GM20431 (cell line): ENCODE data around the gene HLCS.
"Not testable (repeated sequence)": the region's sequence is repeated elsewhere in the genome, so short reads cannot be mapped to it uniquely, and the experiment has no call there.

Experiments used
- in situ Hi-C: fragments of 300-500 bp; cut with MseI, MboI; formaldehyde crosslinking; loops from one replicate; pipeline ENCODE4 v1.15.0; 2020; ENCODE audit warnings: low sequenced_read_pairs; ENCODE audit not compliant: unreplicated experiment

The HLCS gene

DNA sequence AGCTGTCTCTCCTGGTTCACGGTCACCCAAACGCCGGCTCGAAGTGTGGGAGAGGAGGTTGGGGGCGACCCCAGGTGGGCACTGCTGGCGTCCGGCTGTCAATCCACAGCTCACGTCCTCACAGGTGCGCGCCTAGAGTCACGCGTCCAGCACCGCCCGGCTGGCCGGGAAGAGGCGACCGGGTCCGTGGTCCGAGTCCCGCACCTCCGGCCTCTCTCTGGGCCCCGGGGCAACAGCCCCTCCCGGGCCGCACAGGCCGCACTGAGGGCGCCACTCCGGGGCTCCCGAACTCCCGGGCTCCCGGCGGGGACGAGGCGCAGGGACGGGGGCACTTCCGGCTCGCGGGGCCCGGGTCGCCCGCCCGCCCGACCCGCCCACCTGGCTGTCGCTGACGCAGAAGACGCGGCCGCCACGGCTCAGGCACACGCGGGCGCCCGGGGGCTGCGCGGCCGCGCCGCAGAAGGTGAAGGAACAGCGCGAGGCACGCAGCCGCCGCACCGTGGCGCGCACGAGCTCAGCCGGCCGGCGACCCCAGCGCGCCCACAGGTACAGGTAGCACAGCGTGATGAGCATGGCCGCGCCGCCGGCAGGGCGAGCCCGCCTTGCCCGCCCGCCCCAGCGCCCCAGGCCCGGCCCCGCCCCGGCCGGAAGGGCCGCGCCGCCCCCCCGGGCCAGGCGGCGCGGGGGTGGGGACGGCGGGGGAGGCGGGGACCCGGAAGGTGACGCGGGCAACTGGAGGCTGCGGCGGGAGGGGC, at the start of gene HLCS:
HLCS (minus strand) TSS at position 604 of the 755 bp plus-strand sequence; CDS start at position 573, 31 bp downstream.
- in situ Hi-C loops = no loop called here

DNA sequence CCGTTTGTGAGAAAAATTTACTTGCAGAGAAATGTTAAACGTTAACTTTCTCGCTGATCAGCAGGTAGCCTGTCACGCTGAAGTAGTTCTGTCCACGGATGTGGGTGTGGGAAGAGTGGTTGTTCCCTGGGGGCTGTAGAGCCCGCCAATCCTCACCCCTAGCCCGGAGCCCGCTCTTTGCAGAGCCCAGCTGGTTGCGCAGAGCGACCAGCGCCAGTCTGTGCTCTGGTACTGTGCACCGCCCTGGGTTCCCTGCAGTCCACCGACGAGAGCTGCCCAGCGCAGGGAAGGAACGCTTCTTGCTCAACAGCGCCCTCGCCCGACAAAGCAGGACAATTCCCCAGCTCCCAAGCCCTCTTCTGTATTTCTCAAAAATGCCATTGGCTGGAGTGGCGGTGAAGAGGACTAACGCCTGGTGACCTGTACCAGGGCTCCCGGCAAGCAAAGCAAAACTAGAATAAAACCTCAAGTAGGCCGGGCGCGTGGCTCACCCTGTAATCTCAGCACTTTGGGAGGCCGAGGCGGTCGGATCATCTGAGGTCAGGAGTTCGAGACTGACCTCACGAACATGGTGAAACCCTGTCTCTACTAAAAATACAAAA, 43.4 kb upstream of the HLCS start:
- in situ Hi-C loops = no loop called here

DNA sequence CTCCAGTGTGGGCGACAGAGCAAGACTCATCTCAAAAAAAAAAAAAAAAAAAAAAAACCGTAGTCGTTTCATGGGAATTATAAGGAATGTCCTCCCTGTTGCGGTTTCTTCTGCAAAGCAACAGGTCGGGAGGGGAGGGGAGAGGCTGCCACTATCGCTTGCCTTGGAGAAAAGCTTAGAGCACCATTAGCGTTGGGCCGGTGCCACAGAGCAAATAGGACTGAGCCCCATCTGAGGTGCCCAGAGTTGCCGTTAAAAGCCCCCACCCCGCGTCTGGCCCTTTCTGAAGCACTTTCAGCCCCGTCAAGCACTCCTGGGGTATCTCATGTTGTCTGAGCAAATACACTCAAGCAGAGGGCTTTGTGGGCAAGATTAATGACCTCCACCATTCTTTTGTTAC, 42.3 kb upstream of the HLCS start:
- in situ Hi-C loops = no loop called here

DNA sequence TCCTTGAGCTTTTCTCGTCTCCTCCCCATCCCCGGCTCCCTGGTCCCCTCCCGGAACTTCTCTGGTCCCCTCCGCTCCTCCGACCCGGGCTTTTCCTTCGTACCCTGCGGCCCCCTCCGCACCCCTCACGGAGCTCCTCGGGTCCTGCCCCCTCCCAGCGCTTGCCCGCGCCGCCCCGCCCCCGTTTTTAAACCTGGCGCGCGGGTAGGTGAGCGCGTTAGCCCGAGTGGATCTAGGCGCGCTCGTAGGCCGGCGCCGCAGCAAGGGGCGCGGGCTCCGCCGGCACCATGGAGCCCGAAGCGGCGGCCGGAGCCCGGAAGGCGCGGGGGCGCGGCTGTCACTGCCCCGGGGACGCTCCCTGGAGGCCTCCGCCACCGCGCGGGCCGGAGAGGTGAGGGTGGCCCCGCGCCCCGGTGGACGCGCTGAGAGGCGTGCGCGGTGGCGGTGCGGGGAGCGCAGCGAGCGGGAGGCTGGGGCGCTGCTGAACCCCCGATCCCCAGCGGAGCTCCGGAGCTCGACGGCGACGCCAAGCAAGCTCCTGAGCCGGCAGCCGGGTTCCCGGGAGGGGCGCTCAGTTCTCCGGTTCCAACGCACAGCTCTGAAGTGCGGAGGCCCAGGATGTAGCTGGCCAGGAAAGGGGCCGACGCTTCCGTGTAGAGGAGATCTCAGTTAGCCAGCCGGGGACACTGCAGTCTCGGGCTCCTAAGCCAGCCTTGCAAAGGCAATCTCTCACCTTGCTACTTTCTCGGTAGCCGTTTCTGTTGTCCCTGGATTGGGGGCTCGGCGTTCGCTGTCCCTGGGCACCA, 40.2 kb upstream of the HLCS start, which contains the start of gene RIPPLY3:
RIPPLY3 (plus strand) TSS at position 217 of the 806 bp plus-strand sequence; CDS start at position 288, 71 bp downstream.
- in situ Hi-C loops = no loop called here

DNA sequence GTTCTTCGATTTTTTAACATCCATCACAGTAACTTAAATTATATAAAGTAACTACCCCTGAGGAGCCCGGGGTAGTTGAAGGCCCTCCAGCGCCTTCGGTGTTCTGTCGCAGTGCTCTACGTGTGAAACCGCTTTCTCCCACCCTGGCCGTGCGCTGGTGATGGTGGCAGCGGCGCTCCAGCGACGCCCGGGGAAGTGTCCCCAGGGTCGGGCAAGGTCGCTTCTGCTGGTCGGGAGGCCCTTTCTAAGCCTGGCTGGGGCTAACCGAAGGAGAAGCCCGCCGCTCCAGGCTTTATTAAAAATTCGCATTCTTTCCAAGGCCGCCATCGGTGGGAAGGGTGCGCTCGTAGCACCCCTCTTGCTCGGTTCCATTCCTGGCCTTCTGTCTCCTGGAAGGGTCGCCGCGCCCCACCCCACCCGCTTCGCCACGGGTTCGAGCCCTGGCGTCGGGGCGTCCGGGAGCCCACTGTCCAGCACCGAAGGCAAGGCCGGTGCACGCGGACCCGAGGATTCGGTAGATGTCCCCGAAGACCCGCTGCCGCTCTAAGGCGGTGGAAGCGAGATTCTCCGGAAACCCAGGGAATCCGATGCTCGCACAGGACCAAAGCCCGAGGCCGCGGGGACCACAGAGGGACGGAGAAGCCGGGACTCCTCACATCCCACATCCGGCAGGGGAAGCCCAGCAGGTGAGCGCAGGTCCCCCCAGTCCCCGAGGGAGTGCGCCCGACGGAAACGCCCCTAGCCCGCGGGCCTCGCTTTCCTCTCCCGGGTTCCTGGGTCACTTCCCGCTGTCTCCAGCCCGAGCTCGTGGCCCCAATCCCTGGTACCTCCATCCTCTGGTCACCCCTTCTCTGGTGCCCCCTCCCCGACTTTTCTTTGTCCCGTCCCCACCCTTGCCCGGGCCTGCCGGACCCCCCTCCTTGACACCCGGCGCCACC, 39.3 kb upstream of the HLCS start:
- in situ Hi-C loops = no loop called here

DNA sequence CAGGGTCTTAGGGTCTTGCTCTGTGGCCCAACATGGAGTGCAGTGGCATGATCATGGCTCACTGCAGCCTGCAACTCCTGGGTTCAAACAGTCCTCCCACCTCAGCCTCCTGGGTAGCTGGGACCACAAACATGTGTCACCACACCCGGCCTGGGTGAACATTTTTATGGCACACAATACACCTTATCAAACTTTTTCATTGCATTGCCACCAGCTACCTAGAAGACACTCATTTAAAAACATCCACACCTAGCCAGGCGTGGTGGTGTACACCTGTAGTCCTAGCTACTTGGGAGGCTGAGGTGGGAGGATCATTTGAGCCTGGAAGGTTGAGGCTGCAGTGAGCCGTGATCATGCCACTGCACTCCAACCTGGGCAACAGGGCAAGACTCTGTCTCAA, 37.4 kb upstream of the HLCS start:
- in situ Hi-C loops = not testable (repeated sequence)

DNA sequence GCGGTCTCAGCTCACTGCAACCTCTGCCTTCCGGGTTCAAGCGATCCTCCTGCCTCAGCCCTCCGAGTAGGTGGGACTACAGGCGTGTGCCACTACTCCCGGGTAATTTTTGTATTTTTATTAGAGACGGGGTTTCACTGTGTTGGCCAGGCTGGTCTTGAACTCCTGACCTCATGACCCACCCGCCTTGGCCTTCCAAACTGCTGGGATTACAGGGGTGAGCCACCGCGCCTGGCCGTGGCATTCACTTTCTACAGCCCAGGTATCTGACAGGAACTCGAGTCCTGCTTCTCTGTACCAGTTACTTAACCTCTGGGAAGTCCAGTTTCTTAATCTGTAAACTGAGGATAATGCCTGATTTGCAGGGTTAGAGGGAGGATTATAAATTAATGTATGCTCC, 36.4 kb upstream of the HLCS start:
- in situ Hi-C loops = not testable (repeated sequence)

DNA sequence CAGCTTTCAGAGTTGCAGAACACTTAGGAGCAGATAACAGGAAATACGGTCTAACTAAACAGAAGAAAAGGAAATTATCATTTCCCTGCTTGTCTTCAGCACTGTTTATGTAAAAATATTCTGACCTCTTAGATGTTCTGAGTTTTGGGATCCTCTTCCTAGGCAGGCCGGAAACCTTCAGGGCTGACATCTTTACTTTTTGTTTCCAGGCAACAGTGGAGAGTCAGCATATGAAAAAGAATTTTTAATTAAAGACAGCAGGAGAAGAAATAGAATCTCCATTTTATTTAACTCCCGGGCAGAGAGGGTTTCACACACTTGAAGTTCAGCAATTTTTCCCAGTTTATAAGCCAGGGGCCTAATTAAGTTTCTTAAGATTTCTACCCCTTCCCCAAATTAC, 35.0 kb upstream of the HLCS start:
- in situ Hi-C loops = no loop called here

DNA sequence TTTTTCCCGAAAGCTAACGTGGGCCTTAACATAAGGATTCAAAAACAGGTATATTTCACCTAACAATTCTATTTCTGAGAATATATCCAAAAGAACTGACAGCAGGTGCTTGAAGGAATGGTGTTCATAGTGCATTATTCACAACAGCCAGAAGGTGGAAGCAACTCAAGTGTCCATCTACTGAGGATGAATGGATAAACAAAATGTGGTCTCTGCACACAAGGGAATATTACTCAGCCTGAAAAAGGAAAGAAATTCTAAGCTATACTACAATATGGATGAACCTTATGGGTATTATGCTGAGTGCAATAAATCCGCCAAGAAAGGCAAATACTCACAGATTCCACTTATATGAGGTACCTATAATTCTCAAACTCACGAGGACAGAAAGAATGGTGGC, 33.9 kb upstream of the HLCS start:
- in situ Hi-C loops = no loop called here

DNA sequence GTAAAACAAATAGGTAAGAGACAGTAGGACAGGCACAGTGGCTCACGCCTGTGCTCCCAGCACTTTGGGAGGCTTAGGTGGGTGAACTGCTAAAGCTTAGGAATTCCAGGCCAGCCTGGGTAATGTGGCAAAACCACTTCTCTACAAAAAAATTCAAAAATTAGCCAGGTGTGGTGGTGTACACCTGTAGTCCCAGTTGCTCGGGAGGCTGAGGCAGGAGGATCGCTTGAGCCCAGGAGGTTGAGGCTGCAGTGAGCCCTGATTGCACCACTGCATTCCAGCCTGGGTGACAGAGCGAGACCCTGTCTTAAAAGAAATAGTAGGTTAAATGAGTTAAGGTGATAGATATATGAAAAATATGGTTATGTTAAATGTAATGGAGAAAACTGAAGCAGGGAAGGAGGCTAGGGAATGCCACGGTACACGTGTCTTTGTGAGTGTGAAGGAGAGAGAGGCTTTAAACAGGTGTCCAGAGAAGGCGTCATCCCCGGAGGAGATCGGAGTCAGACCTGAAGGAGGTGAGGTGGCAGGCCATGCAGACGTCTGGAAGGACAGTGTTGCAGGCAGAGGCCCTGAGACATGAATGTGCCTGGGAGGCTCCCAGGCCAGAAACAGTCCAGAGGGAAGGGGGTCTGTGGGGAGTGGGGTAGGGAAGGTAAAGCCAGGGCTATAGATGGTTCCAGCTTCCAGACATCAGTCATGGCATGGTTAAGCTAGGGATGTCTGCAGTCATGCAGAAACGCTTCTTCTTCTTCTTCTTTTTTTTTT, 32.8 kb upstream of the HLCS start:
- in situ Hi-C loops = no loop called here

DNA sequence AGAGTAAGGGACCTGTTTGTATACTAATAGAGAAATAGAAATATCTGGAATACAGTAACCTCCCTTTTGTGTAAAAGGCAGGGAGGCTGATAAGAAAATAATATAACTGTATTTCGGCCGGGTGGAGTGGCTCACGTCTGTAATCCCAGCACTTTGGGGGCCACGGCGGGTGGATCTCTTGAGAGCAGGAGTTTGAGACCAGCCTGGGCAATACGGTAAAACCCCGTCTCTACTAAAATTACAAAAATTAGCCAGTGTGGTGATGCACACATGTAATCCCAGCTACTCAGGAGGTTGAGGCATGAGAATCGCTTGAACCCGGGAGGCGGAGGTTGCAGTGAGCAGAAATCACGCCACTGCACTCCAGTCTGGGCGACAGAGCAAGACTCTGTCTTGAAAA, 28.8 kb upstream of the HLCS start:
- in situ Hi-C loops = not testable (repeated sequence)

DNA sequence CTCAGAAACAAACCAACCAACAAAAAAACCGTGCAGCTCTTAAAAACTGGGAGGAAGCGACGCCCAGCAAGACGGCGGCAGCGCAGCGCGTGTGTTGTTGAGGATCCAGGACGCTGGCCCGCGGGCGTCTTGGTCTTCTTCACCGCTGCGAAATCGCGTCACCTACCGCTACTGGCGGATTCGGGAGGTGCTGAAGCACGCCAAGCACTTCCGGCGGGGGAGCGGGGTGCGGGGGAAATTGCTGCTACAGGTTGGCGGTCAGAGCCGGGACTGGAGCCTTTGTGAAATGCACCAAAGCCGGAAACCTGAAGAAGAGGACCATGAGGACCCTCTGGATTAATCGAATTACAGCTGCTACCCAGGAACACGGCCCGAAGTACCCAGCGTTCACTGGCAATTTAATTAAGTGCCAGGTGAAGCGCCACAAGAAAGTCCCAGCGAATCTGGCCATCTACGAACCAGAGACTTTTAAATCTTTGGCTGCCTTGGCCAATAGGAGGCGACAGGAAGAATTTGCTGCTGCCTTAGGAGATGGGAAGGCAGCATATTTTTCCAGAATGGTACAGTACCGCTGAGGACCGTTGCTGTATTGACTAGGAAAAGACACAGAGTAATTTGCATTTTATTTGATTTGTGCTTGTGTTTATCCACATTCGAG, 28.2 kb upstream of the HLCS start:
- in situ Hi-C loops = no loop called here

DNA sequence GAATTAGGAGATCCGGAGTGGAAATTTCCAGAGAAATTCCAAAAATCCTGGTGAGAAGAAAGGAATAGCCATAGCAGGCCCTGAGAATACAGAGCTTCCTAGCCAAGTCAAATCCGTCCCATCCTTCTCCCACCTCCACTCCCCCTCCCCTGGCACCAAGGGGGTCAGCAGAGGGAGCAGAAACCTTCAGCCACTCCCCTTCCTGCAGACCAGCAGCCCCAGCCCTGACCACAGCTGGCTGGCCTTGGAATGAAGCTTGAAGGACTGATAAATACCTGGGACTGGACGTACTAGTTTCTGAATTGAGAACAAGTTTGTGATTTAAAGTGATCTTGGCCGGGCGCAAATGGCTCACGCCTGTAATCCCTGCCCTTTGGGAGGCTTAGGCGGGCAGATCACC, 26.2 kb upstream of the HLCS start:
- in situ Hi-C loops = no loop called here

DNA sequence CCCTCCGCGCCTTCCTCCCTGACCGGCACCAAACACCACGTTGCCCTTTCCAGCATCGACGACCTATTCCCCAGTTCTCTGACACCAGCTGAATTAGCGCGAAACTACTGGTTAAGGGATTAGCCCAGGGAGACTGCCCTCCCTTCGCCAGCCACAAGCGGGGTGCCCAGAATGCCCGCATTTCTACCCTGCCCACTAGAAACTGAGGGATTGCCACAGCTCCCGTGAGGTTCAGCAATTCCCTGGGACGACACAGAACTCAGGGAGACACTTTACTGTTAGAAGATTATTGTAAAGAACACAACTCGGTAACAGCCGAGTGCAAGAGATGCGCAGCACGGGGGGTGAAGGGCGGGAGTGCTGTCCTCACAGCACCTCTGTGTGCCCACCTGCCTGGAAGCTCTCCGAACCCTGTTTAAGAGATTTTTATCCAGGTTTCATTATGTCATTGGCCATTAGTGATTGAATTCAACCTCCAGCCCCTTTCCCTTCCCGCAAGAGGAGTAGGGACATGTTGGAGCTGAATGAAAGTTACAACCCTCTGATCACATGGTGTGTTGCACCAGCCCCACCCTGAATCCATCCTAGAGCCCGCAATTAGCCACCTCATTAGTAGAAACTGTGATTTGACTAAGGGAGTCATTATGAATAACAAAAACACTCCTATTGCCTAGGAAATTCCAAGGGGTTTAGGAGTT, 24.2 kb upstream of the HLCS start:
- in situ Hi-C loops = no loop called here

DNA sequence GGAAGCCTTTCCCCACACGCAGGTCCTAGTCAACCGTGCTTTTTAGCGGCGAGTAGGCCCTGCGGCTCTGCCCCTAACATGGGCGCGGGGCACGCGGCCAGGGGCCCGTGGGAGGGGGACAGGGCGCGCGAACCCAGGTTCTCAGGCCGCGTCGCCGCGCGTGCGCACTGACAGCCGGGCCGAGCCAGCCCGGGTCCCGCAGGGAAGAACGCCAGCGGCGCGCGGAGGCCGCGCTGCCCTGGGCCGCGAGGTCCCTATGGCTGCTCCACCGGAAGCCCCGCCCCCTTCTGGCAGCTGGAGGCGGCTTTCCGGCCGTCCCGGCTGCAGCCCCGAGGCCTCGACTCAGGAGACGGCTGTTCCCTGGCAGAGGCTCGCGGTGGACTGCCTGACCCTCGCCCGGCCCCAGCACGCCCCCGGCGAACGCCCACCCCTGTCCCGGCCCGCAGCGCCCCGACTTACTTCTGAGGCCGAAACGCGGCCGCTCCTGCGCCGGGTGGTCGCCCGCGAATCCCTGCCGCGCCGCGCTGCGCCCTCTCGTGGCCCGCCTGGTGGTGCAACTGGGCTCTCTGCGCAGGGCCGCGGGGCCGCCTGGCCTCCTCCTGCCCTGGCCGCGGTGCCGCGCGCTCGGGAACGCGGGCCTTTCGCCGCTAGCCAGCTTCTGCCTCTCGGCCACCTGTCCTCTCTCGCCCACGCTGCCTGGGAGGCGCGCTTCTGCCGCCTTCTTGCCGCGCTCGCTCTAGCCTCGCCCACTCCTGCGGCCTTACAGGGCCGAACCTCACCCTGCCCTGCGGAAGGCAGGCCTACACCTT, 23.4 kb upstream of the HLCS start:
- in situ Hi-C loops = no loop called here

DNA sequence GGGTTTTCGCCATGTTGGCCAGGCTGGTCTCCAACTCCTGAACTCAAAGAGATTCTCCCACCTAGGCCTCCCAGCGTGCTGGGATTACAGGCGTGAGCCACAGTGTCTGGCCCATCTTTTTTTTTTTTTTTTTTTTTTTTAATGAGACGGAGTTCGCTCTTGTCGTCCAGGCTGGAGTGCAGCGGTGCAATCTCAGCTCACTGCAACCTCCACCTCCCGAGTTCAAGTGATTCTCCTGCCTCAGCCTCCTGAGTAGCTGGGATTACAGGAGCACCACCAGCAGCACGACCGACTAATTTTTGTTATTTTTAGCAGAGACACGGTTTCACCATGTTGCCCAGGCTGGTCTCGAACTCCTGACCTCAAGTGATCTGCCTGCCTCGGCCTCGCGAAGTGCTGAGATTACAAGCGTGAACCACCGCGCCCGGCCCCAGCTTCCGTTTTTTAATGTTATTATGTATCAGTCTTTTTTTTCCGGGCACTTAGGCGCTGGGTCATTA, 22.8 kb upstream of the HLCS start:
- in situ Hi-C loops = not testable (repeated sequence)

DNA sequence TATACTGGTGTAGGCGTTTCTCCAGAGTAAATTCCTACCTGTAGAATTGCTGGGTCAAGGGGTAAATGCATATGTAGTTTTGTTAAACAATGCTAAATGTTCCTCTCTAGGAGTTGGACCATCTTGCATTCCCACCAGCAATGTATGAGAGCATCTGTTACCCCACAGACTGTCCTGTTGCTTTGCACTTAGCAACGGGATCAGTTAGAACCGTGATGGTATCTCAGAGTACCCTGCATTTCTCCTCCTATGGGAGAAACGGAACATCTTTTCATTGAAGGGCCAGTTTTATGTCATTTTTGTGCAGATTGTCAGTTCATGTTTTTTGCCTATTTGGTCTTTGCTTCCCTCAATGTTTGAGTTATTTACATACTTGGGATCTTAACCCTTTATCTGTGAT, 22.1 kb upstream of the HLCS start:
- in situ Hi-C loops = no loop called here
